Stimulated activated naive CD8-positive, alpha-beta T cell treated with anti-CD3 and anti-CD28 coated beads, Interleukin-15, Interleukin-2, amounts not matched to agents 100 U/mL and 50 U/mL, for 24 hours (primary cell): ENCODE data around the gene UPF1.
"Not testable (repeated sequence)": the region's sequence is repeated elsewhere in the genome, so short reads cannot be mapped to it uniquely, and the experiment has no call there.

Source experiments
- ATAC-seq: fragments of 150-1000 bp; cut with Tn5 transposase; one replicate; pipeline ENCODE4 v1.10.0; 2021
- DNase-seq: peaks from one replicate; pipeline ENCODE4 v3.0.0; 2021

The UPF1 gene

GRCh38 chr19:18799389-18799970 is 32.3 kb upstream of the UPF1 start:
- DNase-seq (no peak), ATAC-seq (no peak)

- ATAC-seq (no peak), DNase-seq (no peak)
These were observed 31.7 kb upstream of the UPF1 start for GRCh38 chr19:18800079-18800478.

- DNase-seq = no peak
- ATAC-seq = no peak
These were observed 31.1 kb upstream of the UPF1 start for GRCh38 chr19:18800636-18801035.

GRCh38 chr19:18802354-18802753 is 29.4 kb upstream of the UPF1 start:
- ATAC-seq (no peak), DNase-seq (no peak)

GRCh38 chr19:18803550-18804138 is 28.1 kb upstream of the UPF1 start:
- no peak for DNase-seq
- ATAC-seq = no peak

DNA sequence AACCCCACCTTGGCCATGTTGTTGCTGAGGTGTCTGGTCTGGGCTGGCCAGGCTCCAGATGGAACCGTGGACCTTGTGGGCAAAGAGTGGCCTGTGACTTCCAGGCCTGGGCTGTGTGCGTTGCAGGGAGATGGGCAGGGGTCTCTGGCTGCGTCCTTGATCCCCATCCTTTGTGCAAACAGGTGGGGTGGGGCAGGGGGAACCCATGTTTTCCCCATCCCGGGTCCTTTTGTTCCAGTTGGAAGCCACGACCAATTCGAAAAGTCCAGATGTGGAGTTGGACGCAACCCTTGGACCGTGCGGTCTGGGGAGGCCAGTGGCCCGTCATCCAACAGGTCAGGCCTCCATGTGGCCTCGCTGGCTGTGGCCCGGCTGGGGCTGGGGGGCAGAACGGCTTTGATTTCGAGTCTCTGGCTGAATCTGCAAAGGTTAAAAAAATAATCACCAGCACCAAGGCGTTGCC is 27.6 kb upstream of the UPF1 start:
- no peak for ATAC-seq
- DNase-seq = no peak

- ATAC-seq (no peak), DNase-seq (no peak)
These were observed 27.1 kb upstream of the UPF1 start for GRCh38 chr19:18804643-18805042.

- no peak for DNase-seq
- no peak for ATAC-seq
These were observed 23.9 kb upstream of the UPF1 start for GRCh38 chr19:18807861-18808331.

- no peak for ATAC-seq
- no peak for DNase-seq
These were observed 22.4 kb upstream of the UPF1 start for GRCh38 chr19:18809149-18809868.

GRCh38 chr19:18811638-18812037 is 20.1 kb upstream of the UPF1 start:
- not testable (repeated sequence) for DNase-seq

GRCh38 chr19:18814063-18814462 is 17.7 kb upstream of the UPF1 start:
- DNase-seq (no peak), ATAC-seq (no peak)

More at GRCh38 chr19:18811638-18812037, 20.1 kb upstream of the UPF1 start:
- ATAC-seq = not testable (repeated sequence)

- no peak for DNase-seq
- no peak for ATAC-seq
These were observed 16.1 kb upstream of the UPF1 start for GRCh38 chr19:18815673-18816072.

DNA sequence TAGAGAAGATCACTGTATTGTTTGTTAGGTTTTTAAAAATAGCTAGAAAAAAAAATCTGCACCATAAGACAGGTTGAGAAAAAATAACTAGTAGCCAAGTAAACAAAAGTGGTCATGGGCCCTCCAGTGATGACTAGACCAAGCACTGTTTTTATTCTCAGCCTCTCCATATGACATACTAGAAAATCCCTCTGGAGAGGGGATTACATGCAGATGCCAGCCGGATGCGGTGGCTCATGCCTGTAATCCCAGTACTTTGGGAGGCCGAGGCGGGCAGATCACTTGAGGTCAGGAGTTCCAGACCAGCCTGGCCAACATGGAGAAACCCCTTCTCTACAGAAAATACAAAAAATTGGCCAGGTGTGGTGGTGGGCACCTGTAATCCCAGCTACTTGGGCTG is 15.1 kb upstream of the UPF1 start:
- DNase-seq, ATAC-seq: not testable (repeated sequence)

- ATAC-seq = no peak
- no peak for DNase-seq
These were observed 14.2 kb upstream of the UPF1 start for GRCh38 chr19:18817574-18817973.

DNA sequence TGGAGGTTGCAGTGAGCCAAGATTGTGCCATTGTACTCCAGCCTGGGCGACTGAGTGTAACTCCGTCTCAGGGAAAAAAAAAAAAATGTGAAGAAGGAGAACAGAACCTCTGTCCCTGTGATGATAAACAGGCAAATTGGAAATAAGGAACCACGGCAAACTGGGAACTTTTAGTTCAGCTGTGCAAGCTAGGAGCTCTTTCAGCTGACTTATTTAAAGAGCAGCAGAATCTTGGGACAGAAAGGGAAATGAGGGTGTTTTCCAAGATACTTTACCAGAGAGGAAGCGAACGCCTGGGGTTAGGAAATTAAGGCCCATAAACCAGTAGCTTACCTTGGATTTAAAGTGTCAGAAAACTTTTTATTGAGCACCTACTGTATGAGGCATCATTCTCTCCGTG is 3.0 kb upstream of the UPF1 start:
- ATAC-seq = no peak
- no peak for DNase-seq

GRCh38 chr19:18830488-18830887 is 1.3 kb upstream of the UPF1 start:
- DNase-seq = no peak
- no peak for ATAC-seq

DNA sequence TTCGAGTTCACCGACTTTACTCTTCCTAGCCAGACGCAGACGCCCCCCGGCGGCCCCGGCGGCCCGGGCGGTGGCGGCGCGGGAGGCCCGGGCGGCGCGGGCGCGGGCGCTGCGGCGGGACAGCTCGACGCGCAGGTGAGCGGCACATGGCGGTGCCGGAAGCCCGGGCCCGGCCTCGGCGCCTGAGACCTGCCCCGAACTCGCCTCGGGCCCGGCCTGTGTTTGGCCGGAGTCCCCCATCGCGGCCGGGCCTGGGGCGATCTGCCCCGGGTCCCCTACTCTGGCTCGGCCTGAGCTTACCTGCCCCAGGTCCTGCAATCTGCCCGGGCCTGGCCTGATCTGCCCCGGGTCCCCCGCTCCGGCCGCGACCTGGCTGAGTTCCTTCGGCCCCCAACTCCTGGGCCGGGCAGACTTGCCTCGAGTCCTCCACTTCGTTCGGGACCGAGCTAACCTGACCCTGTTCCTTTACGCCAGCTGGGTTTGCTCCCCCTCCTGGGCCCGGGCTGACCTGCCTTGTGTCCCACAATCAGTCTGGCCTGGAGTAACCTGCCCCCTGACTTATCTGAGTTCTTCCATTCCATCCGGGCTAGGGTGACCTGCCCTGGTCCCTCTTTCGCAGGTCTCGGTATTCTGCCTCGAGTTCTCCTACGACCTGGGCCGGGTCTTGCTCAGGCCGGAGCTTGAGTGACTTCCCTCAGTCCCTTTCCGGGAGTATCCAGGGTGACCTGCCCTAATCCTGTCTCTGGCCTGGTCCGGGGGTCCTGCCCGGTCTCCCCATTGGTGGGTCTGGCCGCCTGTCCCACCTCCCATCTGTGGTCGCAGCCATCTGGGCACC is 764 bp downstream of the UPF1 start:
- ATAC-seq (peak; percentile 41), DNase-seq (peak; percentile 52)

- ATAC-seq (no peak), DNase-seq (no peak)
These were observed 1.4 kb downstream of the UPF1 start for GRCh38 chr19:18833141-18833476.

DNA sequence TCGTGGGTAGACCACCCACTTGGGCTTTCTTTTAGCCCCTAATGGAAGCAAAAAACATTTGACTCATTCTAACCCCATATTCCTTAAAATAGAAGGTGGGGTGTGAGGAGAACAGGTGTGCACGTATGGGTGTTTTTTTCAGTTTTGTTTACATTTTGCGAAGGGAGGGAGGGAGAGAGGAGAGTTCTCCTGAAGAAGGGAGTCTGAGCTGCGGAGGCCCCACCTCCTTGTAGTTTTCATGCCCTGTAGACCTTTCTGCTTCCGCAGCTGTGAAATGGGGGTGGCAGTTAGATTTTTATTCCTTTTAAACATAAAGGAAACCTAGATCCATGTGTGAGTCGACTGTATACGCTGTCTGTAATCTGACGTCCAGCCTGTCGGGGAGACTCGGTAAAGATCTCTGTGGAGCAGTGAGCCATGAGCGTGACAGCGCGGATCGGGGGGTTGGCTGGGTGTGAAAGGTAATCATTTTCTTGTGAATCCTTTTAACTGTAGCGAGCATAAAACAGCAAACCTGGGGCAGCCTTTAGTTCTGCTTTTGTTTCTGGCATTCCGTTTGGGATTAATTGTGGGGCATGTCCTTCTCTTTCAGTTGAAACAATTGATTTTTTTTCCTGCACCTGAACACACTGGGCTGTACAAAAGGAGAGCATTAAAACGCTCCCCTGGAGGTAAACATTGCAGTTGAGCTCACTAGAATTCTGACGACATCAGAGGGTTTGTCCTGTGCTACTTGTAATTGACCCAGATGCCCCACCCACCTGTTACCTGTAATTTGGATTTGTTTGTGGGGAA is 2.3 kb downstream of the UPF1 start:
- no peak for DNase-seq
- no peak for ATAC-seq

DNA sequence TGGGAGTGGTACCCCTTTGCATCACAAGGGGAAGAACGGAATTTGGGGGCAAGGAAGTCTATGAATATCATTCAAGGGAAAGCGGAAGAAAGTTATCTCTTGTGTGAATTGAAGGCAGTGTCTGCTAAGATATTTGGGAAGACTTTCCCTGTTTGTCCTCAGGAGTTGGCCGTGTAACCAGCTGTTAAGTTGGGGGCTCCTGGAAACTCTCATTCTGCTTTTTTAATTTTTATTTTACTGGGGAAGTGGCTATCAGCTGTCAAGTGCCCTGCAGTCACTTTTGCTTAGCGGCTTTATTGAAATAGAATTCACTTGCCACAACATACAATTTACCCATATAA is 2.9 kb downstream of the UPF1 start:
- DNase-seq (no peak), ATAC-seq (no peak)

GRCh38 chr19:18839465-18840287 is 7.9 kb downstream of the UPF1 start:
- DNase-seq = no peak
- no peak for ATAC-seq
